Activated T-cell treated with anti-CD3 and anti-CD28 coated beads, Interleukin-2, amount 50 U/mL, for 1 hour (primary cell): ENCODE data around the gene CYFIP1.

Source experiments
- DNase-seq: peaks from one replicate; pipeline ENCODE4 v3.0.0-alpha.2; 2020

CYFIP1 gene

GRCh38 chr15:22887157-22887951 lies 92.8 kb downstream of the CYFIP1 start:
- DNase-seq, result no peak

GRCh38 chr15:22885120-22885519 lies 95.0 kb downstream of the CYFIP1 start:
- DNase-seq, result no peak

DNA sequence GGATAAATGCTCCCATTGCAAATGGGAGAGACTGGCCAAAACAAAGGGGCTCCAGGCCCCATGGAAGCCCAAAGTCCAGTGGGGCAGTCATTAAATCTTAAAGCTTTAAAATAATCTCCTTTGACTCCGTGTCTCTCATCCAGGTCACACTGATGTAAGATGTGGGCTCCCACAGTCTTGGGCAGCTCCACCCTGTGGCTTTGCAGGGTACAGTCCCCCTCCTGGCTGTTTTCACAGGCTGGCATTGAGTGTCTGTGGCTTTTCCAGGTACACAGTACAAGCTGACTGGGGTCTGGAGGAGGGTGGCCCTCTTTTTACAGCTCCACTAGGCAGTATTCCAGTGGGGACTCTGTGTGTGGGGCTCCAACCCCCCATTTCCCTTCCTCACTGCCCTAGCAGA lies 95.8 kb downstream of the CYFIP1 start:
- no peak for DNase-seq

- no peak for DNase-seq
These were observed 97.0 kb downstream of the CYFIP1 start for GRCh38 chr15:22883196-22883595.

GRCh38 chr15:22881739-22882440 lies 98.3 kb downstream of the CYFIP1 start:
- no peak for DNase-seq

- DNase-seq, result no peak
These were observed 99.0 kb downstream of the CYFIP1 start for GRCh38 chr15:22880981-22881738.

GRCh38 chr15:22880068-22880980 lies 99.8 kb downstream of the CYFIP1 start:
- no peak for DNase-seq

GRCh38 chr15:22878103-22878502 lies 102.1 kb downstream of the CYFIP1 start:
- no peak for DNase-seq

DNA sequence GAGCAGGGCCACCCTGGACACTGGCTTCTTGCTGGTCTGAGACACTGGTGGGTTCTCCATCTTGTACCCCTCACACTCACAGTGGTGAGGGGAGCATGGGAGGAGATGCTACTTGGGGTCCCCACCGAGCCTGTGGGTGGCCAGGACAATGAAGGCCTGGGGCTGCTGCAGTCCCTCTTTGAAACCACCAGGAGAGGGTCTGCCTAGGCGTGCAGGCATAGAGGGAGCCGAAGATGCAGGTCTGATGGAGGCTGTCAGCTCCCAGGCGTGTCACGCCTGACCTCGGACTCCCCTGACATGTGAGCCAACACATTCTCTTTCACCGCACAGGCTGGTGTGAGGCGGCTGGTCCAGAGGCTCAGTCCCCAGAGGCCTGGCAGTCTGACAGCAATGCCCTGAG lies 102.6 kb downstream of the CYFIP1 start:
- no peak for DNase-seq

- DNase-seq, result no peak
These were observed 103.1 kb downstream of the CYFIP1 start for GRCh38 chr15:22877117-22877516.

DNA sequence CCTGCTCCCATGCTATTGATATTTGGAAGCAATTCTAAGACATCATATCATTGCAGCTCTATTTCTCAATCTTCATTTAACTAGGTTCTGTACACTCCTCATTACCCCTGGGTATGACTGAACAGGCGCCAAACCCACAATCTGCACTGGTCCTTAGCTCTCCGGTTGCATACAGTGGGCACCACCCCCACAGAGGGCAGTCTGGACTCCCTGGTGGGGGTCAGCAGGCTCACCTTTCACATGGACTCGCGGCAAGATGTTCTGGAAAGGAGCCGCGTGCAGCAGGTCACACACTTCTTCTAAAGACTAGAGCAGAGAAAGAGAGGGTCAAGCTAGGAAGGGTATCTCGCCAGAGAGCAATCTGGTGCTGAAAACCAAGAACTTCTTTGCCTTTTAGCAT lies 105.2 kb downstream of the CYFIP1 start:
- DNase-seq, result no peak

- no peak for DNase-seq
These were observed 105.9 kb downstream of the CYFIP1 start for GRCh38 chr15:22874256-22874655.

- no peak for DNase-seq
These were observed 106.3 kb downstream of the CYFIP1 start for GRCh38 chr15:22873841-22874240.

DNA sequence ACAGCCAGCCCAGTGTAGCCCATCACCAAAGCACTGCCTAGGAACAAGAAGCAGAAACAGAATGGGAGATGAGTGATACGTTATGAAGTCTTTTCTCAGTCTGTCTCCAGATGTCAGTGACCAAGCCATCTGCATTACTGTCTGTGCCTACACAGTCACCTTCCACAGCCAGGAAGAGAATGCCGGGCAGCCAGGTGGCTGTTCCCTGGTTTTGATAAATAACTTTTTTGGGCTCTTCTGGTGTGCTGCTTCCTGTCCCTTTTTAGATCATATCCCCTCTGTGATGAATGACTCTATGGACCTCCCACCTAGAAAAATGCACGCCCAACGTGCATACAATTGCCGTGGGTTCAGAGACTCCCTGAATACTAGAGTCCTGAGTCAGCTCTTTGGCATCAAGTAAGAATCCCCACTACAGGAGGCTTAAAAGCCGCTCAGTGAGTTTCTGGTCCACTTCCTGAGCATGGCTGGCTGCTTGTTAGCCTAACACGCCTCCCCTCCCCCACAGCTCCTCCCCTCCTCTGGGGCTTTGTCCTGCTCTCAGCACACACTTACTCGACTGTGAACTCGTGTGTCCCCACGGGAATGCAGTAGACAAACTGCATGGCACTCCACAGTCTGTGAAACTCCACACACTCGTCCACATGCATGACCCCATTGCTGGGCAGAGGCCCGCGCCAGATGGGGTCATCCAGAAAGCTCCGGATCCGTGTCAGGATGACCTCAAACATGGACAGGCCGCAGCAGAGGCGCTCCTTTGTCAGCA lies 107.0 kb downstream of the CYFIP1 start:
- DNase-seq, result no peak

GRCh38 chr15:22871481-22872086 lies 108.6 kb downstream of the CYFIP1 start:
- DNase-seq, result no peak

DNA sequence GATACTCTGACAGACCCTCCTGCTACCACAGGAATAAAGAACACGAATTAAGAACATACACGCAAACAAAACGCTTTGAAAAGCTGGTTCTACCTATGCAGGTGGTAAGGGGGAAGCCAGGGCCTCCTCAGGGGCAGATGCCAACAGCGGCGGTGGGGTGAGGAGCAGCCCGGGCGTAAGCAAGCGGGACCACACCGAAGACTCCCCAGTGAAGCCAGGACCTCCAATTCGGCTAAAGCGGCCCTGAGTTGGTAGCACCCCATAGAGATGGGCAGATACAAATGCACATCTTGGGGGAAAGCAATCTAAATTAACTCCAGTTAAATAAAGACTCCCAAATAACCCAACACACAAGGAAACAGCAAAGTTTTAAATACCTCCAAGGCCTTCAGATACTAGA lies 109.3 kb downstream of the CYFIP1 start:
- no peak for DNase-seq

GRCh38 chr15:22869856-22870255 lies 110.3 kb downstream of the CYFIP1 start:
- no peak for DNase-seq

- no peak for DNase-seq
These were observed 111.2 kb downstream of the CYFIP1 start for GRCh38 chr15:22868928-22869327.

DNA sequence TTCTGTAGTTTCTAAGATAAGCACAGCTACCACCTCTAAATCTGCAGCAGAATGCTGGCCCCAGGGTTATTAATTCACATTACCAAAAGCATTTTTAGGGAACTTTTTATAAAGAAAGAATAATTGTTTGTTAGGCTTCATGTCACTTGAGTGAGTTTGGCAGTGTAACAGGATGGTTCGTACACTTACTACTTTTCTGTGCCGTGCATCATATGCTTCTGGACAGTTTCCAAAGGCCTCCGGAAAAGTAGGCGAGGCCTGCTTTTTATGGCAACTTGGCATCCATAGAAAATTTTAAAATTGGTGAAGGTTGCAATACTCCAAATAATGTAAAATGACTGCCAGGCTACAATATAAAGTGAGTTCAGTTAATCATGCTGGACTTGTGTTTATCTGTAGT lies 111.7 kb downstream of the CYFIP1 start:
- no peak for DNase-seq

DNA sequence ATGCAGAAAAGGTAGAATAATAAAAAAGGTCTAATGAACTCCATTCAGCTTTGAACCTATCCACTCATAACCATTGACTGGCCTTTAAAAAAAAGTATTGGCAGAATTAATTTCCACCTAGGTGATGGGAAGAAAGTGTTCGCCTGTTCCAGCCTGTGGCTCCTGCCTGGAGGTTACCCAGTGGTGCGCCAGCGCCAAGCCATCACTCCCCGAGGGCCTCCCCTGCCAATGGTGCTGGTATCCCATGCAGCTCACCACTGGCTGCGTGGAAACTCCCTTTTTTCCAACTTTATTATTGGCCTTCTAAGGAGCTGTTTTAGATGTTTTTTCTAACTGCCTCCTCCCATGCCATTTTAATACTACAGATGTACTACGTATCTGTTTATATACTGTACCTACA lies 112.3 kb downstream of the CYFIP1 start:
- DNase-seq, result no peak

GRCh38 chr15:22866079-22866478 lies 114.1 kb downstream of the CYFIP1 start:
- no peak for DNase-seq
